Measurements from ENCODE around the gene RUBCNL.

DNA sequence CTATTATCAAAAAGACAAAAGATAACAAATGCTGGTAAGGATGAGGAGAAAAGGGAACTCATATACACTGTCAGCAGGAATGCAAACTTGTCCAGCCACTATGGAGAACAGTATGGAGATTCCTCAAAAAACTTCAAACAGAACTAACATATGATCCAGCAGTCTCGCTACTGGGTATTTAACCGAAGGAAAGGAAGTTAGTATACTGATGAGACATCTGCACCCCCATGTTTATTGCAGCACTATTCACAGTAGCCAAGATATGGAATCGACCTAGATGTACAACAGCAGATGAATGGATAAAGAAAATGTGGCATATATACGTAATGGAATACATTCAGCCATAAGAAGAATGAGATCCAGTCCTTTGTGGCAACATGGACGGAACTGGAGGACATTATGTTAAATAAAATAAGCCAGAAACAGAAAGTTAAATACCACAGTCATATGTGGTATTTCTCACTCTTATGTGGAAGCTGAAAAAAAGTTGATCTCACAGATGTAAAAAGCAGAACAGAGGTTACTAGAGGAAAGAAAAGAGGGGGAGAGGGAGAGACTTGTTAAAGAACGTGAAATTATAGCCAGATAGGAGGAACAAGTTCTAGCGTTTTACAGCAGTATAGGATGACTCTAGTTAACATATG, 83.2 kb downstream of the RUBCNL start:
- TF ChIP-seq NRF1 (IDR thresholded peaks at IDR 0.05; ENCODE audit: low read depth, low read length) (no peak), RAD21 (IDR thresholded peaks at IDR 0.05; ENCODE audit: low read length) (no peak), POLR2AphosphoS5 (IDR thresholded peaks at IDR 0.05; ENCODE audit: low read depth, low read length) (no peak), CHD2 (IDR thresholded peaks at IDR 0.05; ENCODE audit: low read length, partially characterized antibody) (no peak), EZH2phosphoT487 (IDR thresholded peaks at IDR 0.05; ENCODE audit: borderline replicate concordance, low read depth) (no peak), MXI1 (IDR thresholded peaks at IDR 0.05; ENCODE audit: low read depth, low read length) (no peak), RCOR1 (IDR thresholded peaks at IDR 0.05; ENCODE audit: low read length) (no peak)
- TF ChIP-seq, protein P1, sequence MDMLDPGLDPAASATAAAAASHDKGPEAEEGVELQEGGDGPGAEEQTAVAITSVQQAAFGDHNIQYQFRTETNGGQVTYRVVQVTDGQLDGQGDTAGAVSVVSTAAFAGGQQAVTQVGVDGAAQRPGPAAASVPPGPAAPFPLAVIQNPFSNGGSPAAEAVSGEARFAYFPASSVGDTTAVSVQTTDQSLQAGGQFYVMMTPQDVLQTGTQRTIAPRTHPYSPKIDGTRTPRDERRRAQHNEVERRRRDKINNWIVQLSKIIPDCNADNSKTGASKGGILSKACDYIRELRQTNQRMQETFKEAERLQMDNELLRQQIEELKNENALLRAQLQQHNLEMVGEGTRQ (IDR thresholded peaks at IDR 0.05; ENCODE audit: borderline replicate concordance, low read depth, low read length) = no peak
- TF ChIP-seq, protein P2, sequence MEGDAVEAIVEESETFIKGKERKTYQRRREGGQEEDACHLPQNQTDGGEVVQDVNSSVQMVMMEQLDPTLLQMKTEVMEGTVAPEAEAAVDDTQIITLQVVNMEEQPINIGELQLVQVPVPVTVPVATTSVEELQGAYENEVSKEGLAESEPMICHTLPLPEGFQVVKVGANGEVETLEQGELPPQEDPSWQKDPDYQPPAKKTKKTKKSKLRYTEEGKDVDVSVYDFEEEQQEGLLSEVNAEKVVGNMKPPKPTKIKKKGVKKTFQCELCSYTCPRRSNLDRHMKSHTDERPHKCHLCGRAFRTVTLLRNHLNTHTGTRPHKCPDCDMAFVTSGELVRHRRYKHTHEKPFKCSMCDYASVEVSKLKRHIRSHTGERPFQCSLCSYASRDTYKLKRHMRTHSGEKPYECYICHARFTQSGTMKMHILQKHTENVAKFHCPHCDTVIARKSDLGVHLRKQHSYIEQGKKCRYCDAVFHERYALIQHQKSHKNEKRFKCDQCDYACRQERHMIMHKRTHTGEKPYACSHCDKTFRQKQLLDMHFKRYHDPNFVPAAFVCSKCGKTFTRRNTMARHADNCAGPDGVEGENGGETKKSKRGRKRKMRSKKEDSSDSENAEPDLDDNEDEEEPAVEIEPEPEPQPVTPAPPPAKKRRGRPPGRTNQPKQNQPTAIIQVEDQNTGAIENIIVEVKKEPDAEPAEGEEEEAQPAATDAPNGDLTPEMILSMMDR (IDR thresholded peaks at IDR 0.05) = no peak
- TF ChIP-seq, protein P3, sequence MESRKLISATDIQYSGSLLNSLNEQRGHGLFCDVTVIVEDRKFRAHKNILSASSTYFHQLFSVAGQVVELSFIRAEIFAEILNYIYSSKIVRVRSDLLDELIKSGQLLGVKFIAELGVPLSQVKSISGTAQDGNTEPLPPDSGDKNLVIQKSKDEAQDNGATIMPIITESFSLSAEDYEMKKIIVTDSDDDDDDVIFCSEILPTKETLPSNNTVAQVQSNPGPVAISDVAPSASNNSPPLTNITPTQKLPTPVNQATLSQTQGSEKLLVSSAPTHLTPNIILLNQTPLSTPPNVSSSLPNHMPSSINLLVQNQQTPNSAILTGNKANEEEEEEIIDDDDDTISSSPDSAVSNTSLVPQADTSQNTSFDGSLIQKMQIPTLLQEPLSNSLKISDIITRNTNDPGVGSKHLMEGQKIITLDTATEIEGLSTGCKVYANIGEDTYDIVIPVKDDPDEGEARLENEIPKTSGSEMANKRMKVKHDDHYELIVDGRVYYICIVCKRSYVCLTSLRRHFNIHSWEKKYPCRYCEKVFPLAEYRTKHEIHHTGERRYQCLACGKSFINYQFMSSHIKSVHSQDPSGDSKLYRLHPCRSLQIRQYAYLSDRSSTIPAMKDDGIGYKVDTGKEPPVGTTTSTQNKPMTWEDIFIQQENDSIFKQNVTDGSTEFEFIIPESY (IDR thresholded peaks at IDR 0.05; ENCODE audit: borderline replicate concordance, low read depth) = no peak
